A172 (cell line): Measurements from ENCODE around the gene BRPF3. TPM values are rescaled to one million over a fixed set of nuclear protein-coding genes. Genes with fewer than 3 reads are reported as not detected.

ENCODE experiments used
- DNase-seq: peaks from one replicate; pipeline ENCODE4 v3.0.0-alpha.2; 2015; ENCODE audit warnings: low spot score
- total RNA-seq: library from RNA; depleted of rRNA; stranded (reverse); fragments of >200 nt; shearing (Covaris generic); gene quantifications from 2 replicates; pipeline ENCODE4 v1.2.3, GENCODE V29; 2014; rRNA removed

The BRPF3 gene
- total RNA-seq, 1 experiment from 2014 or later, result 11.1 TPM

DNA sequence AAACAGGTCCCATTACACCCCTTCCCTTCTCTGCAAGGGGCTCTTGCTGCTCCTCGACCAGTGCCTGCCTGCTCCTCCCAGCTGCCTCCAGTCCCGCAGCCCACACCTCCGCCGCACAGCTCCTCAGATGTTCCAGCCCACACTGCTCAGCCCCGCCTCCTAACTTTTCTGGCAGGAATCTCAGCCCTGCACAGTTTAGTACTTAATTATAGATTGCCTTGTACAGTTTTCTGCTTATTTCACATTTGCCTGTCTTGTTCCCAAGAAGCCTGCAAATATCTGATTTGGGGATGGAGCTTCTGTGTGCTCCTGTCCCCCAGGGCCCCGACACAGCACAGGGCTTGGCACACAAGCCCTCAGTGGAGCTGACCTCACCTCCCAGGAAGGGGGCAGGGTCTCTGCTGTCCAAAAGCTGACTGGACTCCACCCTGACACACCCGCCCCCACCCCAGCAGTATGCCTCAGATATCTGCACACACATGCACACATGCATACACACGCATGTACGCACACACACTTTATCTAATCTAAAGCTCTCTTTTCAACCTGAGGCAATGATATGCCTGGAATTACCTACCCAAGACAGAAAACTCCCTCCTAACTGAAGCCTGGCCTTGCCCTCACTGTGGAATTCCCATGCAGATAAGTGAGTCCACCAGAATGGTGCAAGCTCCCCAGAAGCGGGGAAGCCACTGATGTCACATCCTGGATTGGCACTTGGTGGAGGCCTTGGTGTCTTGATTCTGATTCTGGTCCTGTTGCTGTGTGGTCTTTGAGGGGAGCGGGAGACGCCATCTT lies 72.1 kb downstream of the BRPF3 start:
- DNase-seq, result no peak

DNA sequence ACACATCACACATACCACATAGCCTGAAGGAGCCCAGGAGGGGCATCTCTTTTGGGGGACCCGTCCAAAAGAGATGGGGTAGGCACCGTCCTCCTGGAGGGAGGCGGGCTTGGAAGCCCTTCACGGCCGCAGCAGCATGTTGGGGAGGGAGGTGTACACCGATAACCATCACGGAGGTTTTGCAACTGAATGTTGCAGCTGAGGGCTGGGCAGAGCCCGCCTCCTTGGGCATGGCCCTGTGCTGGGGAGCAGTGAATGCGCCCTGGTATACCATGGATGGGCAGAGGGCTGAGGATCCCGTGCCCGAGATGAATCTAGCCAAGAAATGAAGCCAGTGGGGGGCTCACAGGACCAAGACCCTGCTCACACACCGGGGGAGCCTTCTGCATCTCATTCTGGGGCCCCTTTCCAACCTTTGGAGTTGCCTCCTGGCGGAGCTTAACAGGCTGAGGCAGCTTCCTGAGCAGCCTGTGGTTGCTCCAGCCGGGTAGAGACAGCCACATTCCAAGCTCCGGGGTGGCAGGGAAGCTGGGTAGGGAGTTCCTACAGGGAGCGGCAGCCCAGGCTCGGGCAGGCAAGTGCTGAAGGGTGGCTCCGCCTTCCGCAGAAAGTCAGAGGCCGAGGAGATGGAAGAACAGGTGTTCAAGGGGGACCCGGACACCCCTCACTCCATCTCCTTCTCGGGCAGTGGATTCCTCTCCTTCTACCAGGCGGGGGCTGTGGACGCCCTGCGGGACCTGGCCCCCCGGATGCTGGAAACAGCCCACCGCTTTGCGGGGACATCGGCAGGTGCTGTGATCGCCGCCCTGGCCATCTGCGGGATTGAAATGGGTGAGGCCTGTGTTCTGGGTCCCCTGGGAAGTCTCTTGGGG lies 73.5 kb downstream of the BRPF3 start, which contains the start of gene PNPLA1:
TSS of gene PNPLA1 (plus strand) at position 227 of the 872 bp plus-strand sequence. CDS start at position 627, 400 bp downstream.
- no peak for DNase-seq

DNA sequence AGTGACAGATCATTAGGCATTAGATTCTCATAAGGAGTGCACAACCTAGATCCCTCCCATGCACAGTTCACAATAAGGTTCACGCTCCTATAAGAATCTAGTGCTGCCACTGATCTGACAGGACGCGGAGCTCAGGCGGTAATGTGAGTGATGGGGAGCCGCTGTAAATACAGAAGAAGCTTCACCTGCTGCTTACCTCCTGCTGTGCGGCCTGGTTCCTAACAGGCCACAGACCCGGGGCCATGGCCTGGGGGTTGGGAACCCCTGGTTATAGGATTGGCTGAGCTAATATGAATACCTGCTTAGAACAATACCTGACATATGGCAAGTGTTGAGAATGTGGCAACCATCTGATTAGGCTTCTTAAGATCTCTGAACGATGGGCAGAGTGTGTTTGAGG lies 75.7 kb downstream of the BRPF3 start:
- no peak for DNase-seq

DNA sequence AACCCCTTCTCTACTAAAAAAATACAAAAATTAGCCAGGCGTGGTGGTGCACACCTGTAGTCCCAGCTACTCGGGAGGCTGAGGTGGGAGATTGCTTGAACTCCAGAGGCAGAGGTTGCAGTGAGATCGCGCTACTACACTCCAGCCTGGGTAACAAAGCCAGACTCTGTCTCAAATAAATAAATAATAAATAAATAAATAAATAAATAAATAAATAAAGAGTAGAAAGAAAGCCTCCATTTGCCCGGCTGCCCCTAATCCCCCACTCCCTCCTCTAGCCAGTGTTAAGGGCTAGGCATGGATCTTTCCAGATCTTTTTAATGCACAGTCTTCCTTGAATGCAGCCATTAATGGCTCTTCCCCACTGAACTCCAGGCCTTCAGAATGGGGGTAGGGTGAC lies 76.5 kb downstream of the BRPF3 start:
- DNase-seq, result no peak

DNA sequence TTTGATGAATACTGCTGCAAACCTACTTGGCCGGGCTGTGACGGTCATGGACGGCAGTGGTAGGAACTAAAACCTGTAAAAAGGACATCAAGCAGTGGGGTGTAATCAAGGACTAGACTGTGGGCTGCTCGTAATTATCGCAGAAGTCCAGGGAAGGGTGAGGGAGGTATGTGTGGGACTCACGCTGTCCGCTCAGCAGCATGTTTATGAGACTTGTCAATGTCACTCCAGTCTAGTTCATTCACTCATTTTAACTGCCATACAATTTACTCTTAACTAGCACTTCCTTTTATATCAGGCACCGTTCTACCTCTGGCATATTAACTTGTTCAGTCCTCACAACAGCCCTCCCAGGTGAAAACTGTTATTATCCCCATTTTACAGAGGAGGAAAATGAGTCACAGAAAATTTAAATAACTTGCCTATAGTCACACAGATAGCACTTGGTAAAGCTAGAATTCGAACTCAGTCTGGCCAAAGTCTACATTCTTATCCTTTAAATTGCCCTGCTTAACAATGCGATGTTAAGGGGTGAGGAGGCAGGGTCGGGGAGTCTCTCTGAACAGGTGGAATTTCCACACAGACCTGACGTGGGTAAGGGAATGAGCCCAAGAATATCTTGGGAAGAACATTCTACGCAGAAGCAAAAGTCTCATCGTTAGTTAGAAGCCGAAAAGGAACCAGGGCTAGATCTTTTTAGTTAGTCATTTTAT lies 77.4 kb downstream of the BRPF3 start:
- DNase-seq, result no peak

DNA sequence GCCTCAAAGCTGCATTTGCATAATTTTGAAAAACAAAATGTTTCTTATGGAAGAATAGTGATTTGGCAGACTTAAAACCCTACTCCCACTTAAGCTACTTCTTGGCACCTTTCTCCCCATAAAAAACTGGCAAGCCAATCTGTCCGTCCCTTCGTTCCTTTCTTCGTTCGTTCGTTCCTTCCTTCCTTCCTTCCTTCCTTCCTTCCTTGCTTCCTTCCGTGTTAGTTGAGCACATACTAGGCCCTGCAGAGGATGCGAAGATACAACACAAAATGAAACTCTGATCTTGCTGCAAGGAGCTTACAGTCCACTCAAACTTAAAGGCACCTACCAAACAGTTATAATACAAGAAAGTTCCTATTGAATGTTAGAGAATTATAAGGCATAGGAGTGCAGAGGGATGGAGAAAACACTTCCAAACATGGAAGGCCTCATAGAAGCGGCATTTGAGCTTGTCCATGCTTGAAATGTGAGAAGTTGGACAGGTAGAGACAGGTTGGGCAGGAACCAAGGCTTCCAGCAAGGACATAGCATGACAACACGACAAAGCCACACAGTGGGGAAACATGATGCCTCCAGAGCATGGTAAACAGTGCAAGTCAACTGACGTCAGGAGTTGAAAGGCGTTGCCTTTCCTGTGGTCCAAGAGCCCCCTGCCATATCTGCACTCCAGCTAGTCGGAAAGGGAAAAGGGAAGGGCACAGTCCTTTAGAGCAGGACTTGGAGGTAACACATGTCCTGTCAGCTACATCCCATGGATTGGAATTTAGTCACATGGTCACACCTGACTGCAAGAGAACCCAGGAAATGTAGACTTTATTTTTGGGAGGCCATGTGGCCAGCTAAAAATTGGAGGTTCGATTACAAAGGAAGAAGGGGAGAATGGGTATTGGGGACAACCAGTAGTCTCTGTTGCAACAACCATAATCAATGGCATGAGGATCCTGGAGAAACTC lies 80.3 kb downstream of the BRPF3 start:
- no peak for DNase-seq

DNA sequence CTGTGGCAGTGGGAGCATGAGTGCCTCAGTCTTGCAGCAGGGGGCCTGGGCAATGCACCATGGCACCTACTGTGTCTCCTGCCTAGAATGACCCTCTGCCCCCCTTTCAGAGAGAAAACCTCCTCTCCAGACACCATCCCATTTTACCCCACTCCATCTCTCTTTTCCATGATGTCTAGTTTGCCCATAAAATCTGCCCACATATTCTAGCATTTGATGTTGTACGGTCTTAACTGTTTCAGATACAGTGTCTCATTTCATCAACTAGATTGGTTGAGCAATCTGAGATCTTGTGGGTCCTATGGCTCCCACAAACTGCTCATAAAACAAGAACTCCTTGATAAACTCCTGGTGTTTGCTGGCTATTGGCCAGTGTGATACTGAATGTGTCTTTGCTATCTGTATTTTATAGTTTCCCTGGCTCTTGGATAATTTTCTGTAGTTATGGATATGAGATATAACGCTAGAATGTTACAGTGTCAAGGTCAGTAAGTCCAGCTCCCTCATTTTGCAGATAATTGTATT lies 81.5 kb downstream of the BRPF3 start:
- no peak for DNase-seq

DNA sequence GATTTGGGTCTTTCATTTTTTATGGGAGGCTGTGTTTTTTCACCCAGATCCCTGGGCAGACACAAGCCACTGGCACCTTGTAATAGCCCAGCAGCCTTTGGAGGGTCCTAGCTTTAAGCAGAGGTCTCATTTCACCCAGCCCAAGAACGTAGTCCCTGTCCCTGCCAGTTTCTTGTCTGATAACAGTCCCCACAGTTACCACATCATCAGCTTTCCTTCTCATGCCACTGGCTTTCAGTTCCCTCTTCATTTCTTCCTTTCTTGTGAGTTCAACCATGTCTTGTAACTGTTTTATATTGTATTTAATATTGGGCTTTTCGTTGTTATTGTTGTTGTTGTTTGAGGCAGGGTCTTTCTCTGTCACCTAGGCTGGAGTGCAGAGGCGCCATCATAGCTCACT lies 83.9 kb downstream of the BRPF3 start:
- no peak for DNase-seq

DNA sequence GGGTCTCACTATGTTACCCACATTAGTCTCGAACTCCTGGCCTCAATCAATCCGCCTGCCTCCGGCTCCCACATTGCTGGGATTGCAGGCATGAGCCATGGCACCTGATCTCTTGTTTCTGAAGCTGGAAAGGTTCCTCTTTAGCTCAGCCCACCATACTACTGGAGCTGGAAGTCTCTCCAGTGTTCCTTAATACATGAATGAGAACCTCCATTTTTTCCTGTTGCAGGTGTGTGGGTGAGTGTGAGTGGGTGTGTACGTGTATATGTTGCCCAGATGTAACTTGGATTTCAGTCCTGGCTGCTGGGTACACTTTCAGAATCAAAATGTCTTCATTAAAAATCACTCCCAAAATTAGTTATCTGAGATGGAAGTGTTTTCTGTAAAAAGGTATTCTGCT lies 84.4 kb downstream of the BRPF3 start:
- no peak for DNase-seq

Other genes with a start within 250 kb of the BRPF3 start
- gene SLC26A8, start 172.1 kb upstream of the BRPF3 start, total RNA-seq, result not detected in 2 replicates
- 41.4 and 50.2 TPM in 2 replicates for gene MAPK14, start 168.9 kb upstream of the BRPF3 start, total RNA-seq
- gene MAPK13, start 66.2 kb upstream of the BRPF3 start, total RNA-seq, result 0.34 and 0.46 TPM in 2 replicates
- gene PNPLA1, start 73.3 kb downstream of the BRPF3 start, total RNA-seq, result not detected in 2 replicates
- gene BNIP5, start 140.1 kb downstream of the BRPF3 start, total RNA-seq, result not detected in 2 replicates
- 0.24 TPM in 1 of 2 replicates, not detected in the other for gene ETV7, start 190.9 kb downstream of the BRPF3 start, total RNA-seq
- not detected in 2 replicates for gene PXT1, start 246.1 kb downstream of the BRPF3 start, total RNA-seq
- 93.6 and 99.3 TPM in 2 replicates for gene KCTD20, start 246.3 kb downstream of the BRPF3 start, total RNA-seq